ENCODE results near the gene GLIS2.

GLIS2 gene

GRCh38 chr16:4366016-4366415 lies 50.1 kb downstream of the GLIS2 start:
- H3K4me3 ChIP-seq (replicated peaks; ENCODE audit: low read depth, low read length), result no peak overlapping the region
- no peak for DNase-seq (ENCODE audit: low read depth)
- TF ChIP-seq CTCF (IDR thresholded peaks at IDR 0.05; ENCODE audit: low read length, missing control alignments), result no peak

- no peak overlapping the region for H3K4me3 ChIP-seq (replicated peaks; ENCODE audit: low read depth, low read length)
- TF ChIP-seq CTCF (IDR thresholded peaks at IDR 0.05; ENCODE audit: low read length, missing control alignments), result no peak
- no peak for DNase-seq (ENCODE audit: low read depth)
These were observed 51.6 kb downstream of the GLIS2 start for GRCh38 chr16:4367393-4367856.

GRCh38 chr16:4369007-4369733 lies 53.3 kb downstream of the GLIS2 start:
- no peak overlapping the region for H3K4me3 ChIP-seq (replicated peaks; ENCODE audit: low read depth, low read length)
- no peak for DNase-seq (ENCODE audit: low read depth)
- TF ChIP-seq CTCF (IDR thresholded peaks at IDR 0.05; ENCODE audit: low read length, missing control alignments), result no peak

- no peak for DNase-seq (ENCODE audit: low read depth)
- no peak for TF ChIP-seq CTCF (IDR thresholded peaks at IDR 0.05; ENCODE audit: low read length, missing control alignments)
- H3K4me3 ChIP-seq (replicated peaks; ENCODE audit: low read depth, low read length), result no peak overlapping the region
These were observed 54.3 kb downstream of the GLIS2 start for GRCh38 chr16:4370151-4370550.

- no peak for TF ChIP-seq CTCF (IDR thresholded peaks at IDR 0.05; ENCODE audit: low read length, missing control alignments)
- DNase-seq (ENCODE audit: low read depth), result peak; percentile 98
- H3K4me3 ChIP-seq (replicated peaks; ENCODE audit: low read depth, low read length), result peak overlapping the region; percentile 97
These were observed 54.9 kb downstream of the GLIS2 start for GRCh38 chr16:4370570-4371356.

- peak within 1 kb of the TSS; percentile 97 for H3K4me3 ChIP-seq (replicated peaks; ENCODE audit: low read depth, low read length)
- peak; percentile 79 for DNase-seq (ENCODE audit: low read depth)
- TF ChIP-seq CTCF (IDR thresholded peaks at IDR 0.05; ENCODE audit: low read length, missing control alignments), result no peak
These were observed 55.6 kb downstream of the GLIS2 start, which contains the start of gene VASN for GRCh38 chr16:4371357-4372000. Gene VASN, plus strand, starts transcription at chr16:4371848. Its CDS starts 9,030 bp downstream, at chr16:4380878.
